ENCODE data around the gene EPHA3. TPM values are rescaled to one million over a fixed set of nuclear protein-coding genes. Genes with fewer than 3 reads are reported as not detected.

Gene EPHA3
- total and polyA plus RNA-seq, 9 of the 15 experiments (the other 6 are each of a cell fraction or from before 2014, with no cell fraction given) = not detected

DNA sequence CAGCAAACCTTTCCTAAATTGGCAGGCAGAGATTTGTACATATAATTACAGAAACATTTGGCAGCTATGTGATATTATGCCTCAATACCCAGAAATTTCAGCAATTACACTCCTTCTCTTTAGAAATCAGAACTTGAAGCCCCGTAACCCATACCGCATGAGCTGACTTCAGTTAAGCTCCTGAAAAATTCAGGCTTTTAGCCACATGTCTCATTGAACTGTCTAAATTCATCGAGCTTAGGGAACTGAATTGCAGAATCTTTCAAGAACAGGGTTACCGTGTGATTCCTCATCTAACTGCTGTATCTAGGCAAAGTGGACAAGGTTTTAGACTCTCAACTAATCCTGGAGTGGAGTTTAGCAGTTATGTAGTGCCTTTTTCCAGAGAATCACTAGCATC is 333.0 kb downstream of the EPHA3 start:
- Histone ChIP-seq H3K9ac (ENCODE audit: insufficient read depth in 1 of 2, low read depth in 2 of 2, low read length in 2 of 2) (no peak overlapping the region), H3K27me3 (ENCODE audit: control insufficient read depth in 2 of 2, insufficient read depth in 2 of 2, low read length in 2 of 2) (no peaks in the 10 kb centered on the region), H3K27ac (ENCODE audit: extremely low read depth, low read depth, low read length) (no peak overlapping the region), H2AFZ (ENCODE audit: low read depth, low read length) (no peak overlapping the region), H3K4me3 (no peak overlapping the region), H4K20me1 (replicated peaks; ENCODE audit: control insufficient read depth, insufficient read depth, low read length) (no peaks in the 10 kb centered on the region), H3K79me2 (ENCODE audit: control insufficient read depth, insufficient read depth, low read length) (no peaks in the 10 kb centered on the region), H3K4me1 (replicated peaks in 1 of 2; ENCODE audit: control insufficient read depth in 2 of 2, insufficient read depth in 2 of 2, low read length in 2 of 2) (no peaks in the 10 kb centered on the region), H3K36me3 (ENCODE audit: control insufficient read depth, insufficient read depth, low read length) (no peaks in the 10 kb centered on the region), H3K4me2 (ENCODE audit: insufficient read depth, low read length) (no peak overlapping the region), H3K9me3 (replicated peaks; ENCODE audit: control insufficient read depth, insufficient read depth, low read depth, low read length) (no peaks in the 10 kb centered on the region), H3K9me1 (ENCODE audit: control insufficient read depth, insufficient read depth, low read length) (no peaks in the 10 kb centered on the region)
- ChIA-PET POLR2A (no interaction called here), CTCF (ENCODE audit: low intra/inter-chr PET ratio) (no interaction called here)
- FAIRE-seq (no peak), ATAC-seq (no peak), DNase-seq (ENCODE audit: extremely low read depth in 1 of 4, low spot score in 3 of 4) (no peak)
- TF ChIP-seq HIVEP1 (CRISPR knock-in tag; IDR thresholded peaks at IDR 0.05) (no peak), ZBTB17 (CRISPR knock-in tag; IDR thresholded peaks at IDR 0.05) (no peak), LARP7 (IDR thresholded peaks at IDR 0.05) (no peak), NR1H2 (CRISPR knock-in tag; IDR thresholded peaks at IDR 0.05) (no peak), ZNF165 (CRISPR knock-in tag; IDR thresholded peaks at IDR 0.05; ENCODE audit: borderline replicate concordance) (no peak), JUN (IDR thresholded peaks at IDR 0.05; ENCODE audit: borderline replicate concordance, low read depth, low read length) (no peak), JUN (CRISPR knock-in tag; IDR thresholded peaks at IDR 0.05; ENCODE audit: borderline replicate concordance) (no peak), ZNF174 (CRISPR knock-in tag; IDR thresholded peaks at IDR 0.05) (no peak), U2AF1 (optimal IDR thresholded peaks at IDR 0.05; ENCODE audit: low read depth, low read length) (no peak), ZNF23 (CRISPR knock-in tag; IDR thresholded peaks at IDR 0.05) (no peak), ZNF354B (CRISPR knock-in tag; IDR thresholded peaks at IDR 0.05) (no peak), TSC22D4 (tag; IDR thresholded peaks at IDR 0.05) (no peak), ZSCAN32 (CRISPR knock-in tag; IDR thresholded peaks at IDR 0.05) (no peak), ZNF778 (CRISPR knock-in tag; IDR thresholded peaks at IDR 0.05) (no peak), MEF2D (tag; conservative IDR thresholded peaks at IDR 0.05; ENCODE audit: low read depth) (no peak), SNRNP70 (optimal IDR thresholded peaks at IDR 0.05; ENCODE audit: low read depth, low read length) (no peak), ZNF431 (CRISPR knock-in tag; IDR thresholded peaks at IDR 0.05) (no peak)
- TF ChIP-seq, protein P1, sequence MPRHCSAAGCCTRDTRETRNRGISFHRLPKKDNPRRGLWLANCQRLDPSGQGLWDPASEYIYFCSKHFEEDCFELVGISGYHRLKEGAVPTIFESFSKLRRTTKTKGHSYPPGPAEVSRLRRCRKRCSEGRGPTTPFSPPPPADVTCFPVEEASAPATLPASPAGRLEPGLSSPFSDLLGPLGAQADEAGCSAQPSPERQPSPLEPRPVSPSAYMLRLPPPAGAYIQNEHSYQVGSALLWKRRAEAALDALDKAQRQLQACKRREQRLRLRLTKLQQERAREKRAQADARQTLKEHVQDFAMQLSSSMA (CRISPR knock-in tag; IDR thresholded peaks at IDR 0.05) = no peak
- intact Hi-C loops (cut with micrococcal nuclease) = no loop called here
- in situ Hi-C loops (cut with MboI) = no loop called here
- no TSS peak for BruUV-seq (replicated peaks)
- WGBS (ENCODE audit: insufficient coverage, low coverage, missing lambda C conversion rate) = 3% methylated on average over 4 of the region's 4 CpGs

Data from K562 (cell line).